Keratinocyte (primary cell): ENCODE measurements around the gene ATP13A5.

Experiments used
- EZH2 ChIP-seq: IDR thresholded peaks from one replicate; pipeline ENCODE4 v1.6.1; 2012; ENCODE audit warnings: inconsistent platforms, mild to moderate bottlenecking, low read length, moderate library complexity
- TF ChIP-seq, protein P1 (sequence below), 3 experiments: IDR thresholded peaks in 1 of 3; conservative IDR thresholded peaks in 1 of 3; optimal IDR thresholded peaks in 1 of 3; 2 replicates in 2 of 3; 3 replicates in 1 of 3; pipeline versions ENCODE3 to v1.5.1; 2011; ENCODE audit warnings: low read length in 3 of 3, mild to moderate bottlenecking in 3 of 3, moderate library complexity in 2 of 3, control low read depth in 1 of 3, inconsistent platforms in 1 of 3; ENCODE audit not compliant: insufficient read depth in 2 of 3; ENCODE audit errors: extremely low read depth in 1 of 3

DNA sequence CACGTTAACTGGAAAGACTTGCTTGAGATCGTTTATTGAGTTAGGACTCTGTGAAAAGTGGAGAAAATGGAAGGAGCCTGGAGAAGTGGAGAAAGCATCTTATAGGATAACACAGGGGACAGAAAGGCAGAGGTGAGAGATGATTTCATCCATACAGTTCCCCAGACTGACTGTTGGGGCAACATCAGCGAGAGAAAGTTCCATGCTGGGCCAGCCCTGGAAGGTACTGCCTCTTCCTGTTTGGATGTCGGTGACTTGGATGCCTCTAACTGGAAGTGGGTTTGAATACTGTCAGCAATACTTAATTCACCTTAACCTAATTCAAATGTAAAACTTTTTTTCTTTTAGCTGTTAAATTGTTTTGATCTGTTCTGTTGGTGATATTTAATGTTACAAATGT lies 32.3 kb downstream of the ATP13A5 start:
- no peak for TF ChIP-seq EZH2
- TF ChIP-seq, protein P1, sequence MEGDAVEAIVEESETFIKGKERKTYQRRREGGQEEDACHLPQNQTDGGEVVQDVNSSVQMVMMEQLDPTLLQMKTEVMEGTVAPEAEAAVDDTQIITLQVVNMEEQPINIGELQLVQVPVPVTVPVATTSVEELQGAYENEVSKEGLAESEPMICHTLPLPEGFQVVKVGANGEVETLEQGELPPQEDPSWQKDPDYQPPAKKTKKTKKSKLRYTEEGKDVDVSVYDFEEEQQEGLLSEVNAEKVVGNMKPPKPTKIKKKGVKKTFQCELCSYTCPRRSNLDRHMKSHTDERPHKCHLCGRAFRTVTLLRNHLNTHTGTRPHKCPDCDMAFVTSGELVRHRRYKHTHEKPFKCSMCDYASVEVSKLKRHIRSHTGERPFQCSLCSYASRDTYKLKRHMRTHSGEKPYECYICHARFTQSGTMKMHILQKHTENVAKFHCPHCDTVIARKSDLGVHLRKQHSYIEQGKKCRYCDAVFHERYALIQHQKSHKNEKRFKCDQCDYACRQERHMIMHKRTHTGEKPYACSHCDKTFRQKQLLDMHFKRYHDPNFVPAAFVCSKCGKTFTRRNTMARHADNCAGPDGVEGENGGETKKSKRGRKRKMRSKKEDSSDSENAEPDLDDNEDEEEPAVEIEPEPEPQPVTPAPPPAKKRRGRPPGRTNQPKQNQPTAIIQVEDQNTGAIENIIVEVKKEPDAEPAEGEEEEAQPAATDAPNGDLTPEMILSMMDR (optimal IDR thresholded peaks at IDR 0.05 in 1 of 3, IDR thresholded peaks at IDR 0.05 in 1 of 3, conservative IDR thresholded peaks at IDR 0.05 in 1 of 3; ENCODE audit: extremely low read depth in 1 of 3, insufficient read depth in 2 of 3, low read length in 3 of 3): no peak
